Measurements from ENCODE around the gene LGR4. TPM values are rescaled to one million over a fixed set of nuclear protein-coding genes. Genes with fewer than 3 reads are reported as not detected.

LGR4 gene
- polyA plus RNA-seq, 3 donors = 109 to 151 (median 136) TPM

- DNase-seq (ENCODE audit: extremely low read depth in 1 of 11, low read depth in 9 of 11, low spot score in 4 of 11) = no peak
Measured at GRCh38 chr11:27444801-27445215, 27.8 kb downstream of the LGR4 start.

- DNase-seq (ENCODE audit: extremely low read depth in 1 of 11, low read depth in 9 of 11, low spot score in 4 of 11) = no peak
Measured at GRCh38 chr11:27443746-27444507, 28.7 kb downstream of the LGR4 start.

- no peak for DNase-seq (ENCODE audit: extremely low read depth in 1 of 11, low read depth in 9 of 11, low spot score in 4 of 11)
Measured at GRCh38 chr11:27443227-27443626, 29.4 kb downstream of the LGR4 start.

- DNase-seq (ENCODE audit: extremely low read depth in 1 of 11, low read depth in 9 of 11, low spot score in 4 of 11) = no peak
Measured at GRCh38 chr11:27440090-27440489, 32.5 kb downstream of the LGR4 start.

- no peak for DNase-seq (ENCODE audit: extremely low read depth in 1 of 11, low read depth in 9 of 11, low spot score in 4 of 11)
Measured at GRCh38 chr11:27438595-27438981, 34.0 kb downstream of the LGR4 start.

GRCh38 chr11:27437829-27438594 is 34.6 kb downstream of the LGR4 start:
- DNase-seq (ENCODE audit: extremely low read depth in 1 of 11, low read depth in 9 of 11, low spot score in 4 of 11) = no peak

- DNase-seq (ENCODE audit: extremely low read depth in 1 of 11, low read depth in 9 of 11, low spot score in 4 of 11) = no peak
Measured at GRCh38 chr11:27436916-27437315, 35.7 kb downstream of the LGR4 start.

- DNase-seq (ENCODE audit: extremely low read depth in 1 of 11, low read depth in 9 of 11, low spot score in 4 of 11) = no peak
Measured at GRCh38 chr11:27433742-27434141, 38.8 kb downstream of the LGR4 start.

- DNase-seq (ENCODE audit: extremely low read depth in 1 of 11, low read depth in 9 of 11, low spot score in 4 of 11) = no peak
Measured at GRCh38 chr11:27431808-27432207, 40.8 kb downstream of the LGR4 start.

- no peak for DNase-seq (ENCODE audit: extremely low read depth in 1 of 11, low read depth in 9 of 11, low spot score in 4 of 11)
Measured at GRCh38 chr11:27429761-27430393, 42.7 kb downstream of the LGR4 start.

- no peak for DNase-seq (ENCODE audit: extremely low read depth in 1 of 11, low read depth in 9 of 11, low spot score in 4 of 11)
Measured at GRCh38 chr11:27427183-27427980, 45.2 kb downstream of the LGR4 start.

- no peak for DNase-seq (ENCODE audit: extremely low read depth in 1 of 11, low read depth in 9 of 11, low spot score in 4 of 11)
Measured at GRCh38 chr11:27425814-27426213, 46.8 kb downstream of the LGR4 start.

- DNase-seq (ENCODE audit: extremely low read depth in 1 of 11, low read depth in 9 of 11, low spot score in 4 of 11) = no peak
Measured at GRCh38 chr11:27423125-27423524, 49.5 kb downstream of the LGR4 start.

- no peak for DNase-seq (ENCODE audit: extremely low read depth in 1 of 11, low read depth in 9 of 11, low spot score in 4 of 11)
Measured at GRCh38 chr11:27421819-27422494, 50.6 kb downstream of the LGR4 start.

GRCh38 chr11:27420722-27421572 is 51.6 kb downstream of the LGR4 start:
- no peak for DNase-seq (ENCODE audit: extremely low read depth in 1 of 11, low read depth in 9 of 11, low spot score in 4 of 11)

- no peak for DNase-seq (ENCODE audit: extremely low read depth in 1 of 11, low read depth in 9 of 11, low spot score in 4 of 11)
Measured at GRCh38 chr11:27420217-27420616, 52.4 kb downstream of the LGR4 start.

- no peak for DNase-seq (ENCODE audit: extremely low read depth in 1 of 11, low read depth in 9 of 11, low spot score in 4 of 11)
Measured at GRCh38 chr11:27418356-27418755, 54.2 kb downstream of the LGR4 start.

All from renal cortex interstitium (tissue), 11 donors.